A549 (cell line): ENCODE results near the gene PTCH2.

Experiments used
- CTCF ChIP-seq: fragments of >200 bp; sonication (Bioruptor Twin); formaldehyde crosslinking; IDR thresholded peaks from 3 replicates; pipeline ENCODE4 v1.5.1; 2016
- EP300 ChIP-seq, 2 experiments: fragments of >200 bp; sonication (Bioruptor Twin); formaldehyde crosslinking; IDR thresholded peaks; 2 replicates in 1 of 2; 3 replicates in 1 of 2; pipeline ENCODE4 v1.6.1; 2016 to 2017
- HEYL ChIP-seq: fragments of 250-450 bp; sonication (Bioruptor Pico); IDR thresholded peaks from 2 replicates; pipeline ENCODE4 v1.8.0; 2021; ENCODE audit warnings: mild to moderate bottlenecking, moderate library complexity
- POLR2A ChIP-seq: IDR thresholded peaks from 2 replicates; pipeline ENCODE4 v1.6.1; 2012; ENCODE audit warnings: mild to moderate bottlenecking, low read length
- RAD21 ChIP-seq, 2 experiments: fragments of >200 bp in 1 of 2; sonication (Bioruptor Twin) in 1 of 2; formaldehyde crosslinking in 1 of 2; IDR thresholded peaks in 1 of 2; conservative IDR thresholded peaks in 1 of 2; 2 replicates in 1 of 2; 3 replicates in 1 of 2; pipeline ENCODE4 v1.6.1; 2012 to 2018; ENCODE audit warnings: inconsistent platforms in 1 of 2
- REST ChIP-seq: fragments of 200-600 bp; sonication (generic); IDR thresholded peaks from 2 replicates; pipeline ENCODE4 v1.6.1; 2016; ENCODE audit warnings: antibody characterized with exemption, mild to moderate bottlenecking, moderate library complexity

DNA sequence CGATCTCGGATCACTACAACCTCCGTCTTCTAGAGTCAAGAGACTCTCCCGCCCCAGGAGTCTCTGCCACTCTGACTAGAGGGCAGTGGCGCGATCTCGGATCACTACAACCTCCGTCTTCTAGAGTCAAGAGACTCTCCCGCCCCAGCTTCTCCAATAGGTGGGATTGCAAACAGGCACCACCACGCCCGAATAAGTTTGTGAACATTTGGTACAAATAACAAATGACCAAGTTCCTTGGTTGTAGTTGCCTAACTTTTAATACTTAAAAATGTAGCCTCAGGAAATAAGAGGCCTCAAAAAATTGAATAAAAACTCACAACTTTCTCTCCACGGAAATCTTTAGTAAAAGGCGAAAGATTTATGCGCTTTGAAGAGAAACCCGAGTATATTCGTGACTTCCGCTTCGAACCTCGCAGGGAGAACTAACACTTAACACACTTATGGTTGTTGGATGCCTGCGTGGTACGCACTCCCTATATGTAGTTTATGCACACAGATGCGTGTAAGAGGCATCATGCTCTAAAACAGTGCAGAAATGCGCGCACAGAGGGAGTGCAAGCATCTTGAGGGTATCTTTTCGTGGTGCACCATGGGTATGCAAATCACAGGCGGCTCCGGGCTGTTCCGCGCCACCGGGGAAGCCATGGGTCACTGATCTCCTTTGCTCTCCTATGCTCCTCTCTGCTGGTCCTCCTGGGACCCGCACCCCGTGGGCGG, 23.3 kb downstream of the PTCH2 start:
- TF ChIP-seq POLR2A (peak; percentile 93), EP300 (IDR thresholded peaks at IDR 0.05) (no peak), CTCF (no peak; the same call in 2 of the 3 replicates), REST (peak; percentile 79), HEYL (CRISPR knock-in tag) (no peak), RAD21 (conservative IDR thresholded peaks at IDR 0.05 in 1 of 2, IDR thresholded peaks at IDR 0.05 in 1 of 2) (peak; percentile 2 to 41; a peak in 3 of 5 replicates)
